OCI-LY1 (cell line): ENCODE measurements around the gene NWD2.

Source experiments
- CTCF ChIP-seq: fragments of 200-600 bp; sonication (generic), shearing (Covaris generic); IDR thresholded peaks from 2 replicates; pipeline ENCODE4 v1.5.1; 2017; ENCODE audit warnings: mild to moderate bottlenecking, antibody characterized with exemption, low read length, moderate library complexity, mixed read lengths
- EZH2 ChIP-seq: fragments of 200-600 bp; sonication (generic), shearing (Covaris generic); IDR thresholded peaks from 2 replicates; pipeline ENCODE4 v1.8.0; 2017; ENCODE audit warnings: borderline replicate concordance, mixed run types, mild to moderate bottlenecking, antibody characterized with exemption, low read length, moderate library complexity, mixed read lengths

DNA sequence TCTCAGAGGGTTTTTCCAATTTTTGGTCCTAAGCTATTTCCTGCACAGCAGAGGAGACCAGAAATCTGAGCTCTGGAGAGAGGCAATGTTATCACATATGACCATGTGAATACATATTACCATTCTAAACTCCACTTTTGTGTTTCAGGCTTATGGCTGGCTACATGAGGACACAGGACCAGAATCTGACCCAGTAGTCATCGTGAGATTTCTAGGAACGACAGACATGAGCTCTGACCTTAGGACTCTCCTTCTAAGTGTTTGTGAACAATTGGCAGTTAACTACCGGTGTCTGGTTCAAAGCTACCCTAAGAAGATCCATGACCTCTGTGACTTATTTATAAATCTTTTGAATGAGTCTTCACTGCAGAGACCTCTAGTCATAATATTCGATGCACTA, 198.6 kb downstream of the NWD2 start:
- TF ChIP-seq CTCF (no peak), EZH2 (no peak)
